Keratinocyte (primary cell): ENCODE results near the gene PPP1CC. TPM values are rescaled to one million over a fixed set of nuclear protein-coding genes. Genes with fewer than 3 reads are reported as not detected.

Experiments used
- DNase-seq: peaks from one replicate; pipeline ENCODE4 v3.0.0-alpha.2; 2011; ENCODE audit warnings: low read depth, missing footprints, low spot score
- FAIRE-seq: peaks from 2 replicates; lab custom pipeline; 2011; peaks lifted over from hg19 to GRCh38; lab: Jason Lieb, UNC
- H2AFZ ChIP-seq: 2 replicates; pipeline ENCODE4 v1.6.0; 2012; ENCODE audit warnings: low read length, control low read depth, inconsistent platforms; ENCODE audit not compliant: control insufficient read depth
- H3K27ac ChIP-seq: 2 replicates; pipeline ENCODE4 v1.5.1; 2011; ENCODE audit warnings: low read length; ENCODE audit not compliant: control insufficient read depth, insufficient read depth
- H3K27me3 ChIP-seq: 3 replicates; pipeline ENCODE4 v1.6.0; 2011; ENCODE audit warnings: low read length; ENCODE audit not compliant: control insufficient read depth, insufficient read depth; ENCODE audit errors: extremely low read depth
- H3K36me3 ChIP-seq, 2 experiments: 2 replicates in 1 of 2; 3 replicates in 1 of 2; pipeline ENCODE4 v1.5.1; 2011; ENCODE audit warnings: low read length in 2 of 2, mild to moderate bottlenecking in 1 of 2; ENCODE audit not compliant: control insufficient read depth in 2 of 2, insufficient read depth in 2 of 2; ENCODE audit errors: extremely low read depth in 1 of 2
- H3K4me1 ChIP-seq: 3 replicates; pipeline ENCODE4 v1.5.1; 2011; ENCODE audit warnings: low read length; ENCODE audit not compliant: control insufficient read depth, insufficient read depth; ENCODE audit errors: extremely low read depth
- H3K4me2 ChIP-seq: 3 replicates; pipeline ENCODE4 v1.6.0; 2011; ENCODE audit warnings: low read depth, low read length; ENCODE audit not compliant: control insufficient read depth, insufficient read depth; ENCODE audit errors: extremely low read depth
- H3K4me3 ChIP-seq, 3 experiments: fragments of 200-600 bp in 1 of 3; sonication (generic) in 1 of 3; 2 replicates in 2 of 3; 3 replicates in 1 of 3; pipeline ENCODE4 v1.5.1; 2011 to 2016; ENCODE audit warnings: low read length in 3 of 3, mild to moderate bottlenecking in 3 of 3, control low read depth in 2 of 3, inconsistent platforms in 1 of 3, low read depth in 1 of 3, mixed read lengths in 1 of 3, mixed run types in 1 of 3, moderate library complexity in 1 of 3; ENCODE audit not compliant: control insufficient read depth in 2 of 3, insufficient read depth in 2 of 3; ENCODE audit errors: extremely low read depth in 1 of 3
- H3K79me2 ChIP-seq: 2 replicates; pipeline ENCODE4 v1.6.0; 2012; ENCODE audit warnings: low read length; ENCODE audit not compliant: control insufficient read depth, insufficient read depth
- H3K9ac ChIP-seq: 3 replicates; pipeline ENCODE4 v1.6.0; 2011; ENCODE audit warnings: low read length; ENCODE audit not compliant: control insufficient read depth, insufficient read depth; ENCODE audit errors: extremely low read depth
- H3K9me1 ChIP-seq: 3 replicates; pipeline ENCODE4 v1.6.0; 2011; ENCODE audit warnings: low read length; ENCODE audit not compliant: control insufficient read depth, insufficient read depth; ENCODE audit errors: extremely low read depth
- H3K9me3 ChIP-seq: 2 replicates; pipeline ENCODE4 v1.5.1; 2012; ENCODE audit warnings: low read depth, low read length; ENCODE audit not compliant: control insufficient read depth
- H4K20me1 ChIP-seq: 3 replicates; pipeline ENCODE4 v1.6.0; 2011; ENCODE audit warnings: low read length; ENCODE audit not compliant: control insufficient read depth, insufficient read depth; ENCODE audit errors: extremely low read depth
- EZH2 ChIP-seq: IDR thresholded peaks from one replicate; pipeline ENCODE4 v1.6.1; 2012; ENCODE audit warnings: inconsistent platforms, mild to moderate bottlenecking, low read length, moderate library complexity
- dilution Hi-C: fragments of 300-500 bp; cut with MboI; formaldehyde crosslinking; loops from one replicate; pipeline ENCODE4 v1.7.0; 2020; ENCODE audit warnings: low sequenced_read_pairs; ENCODE audit not compliant: extremely low pct_ligation_motif_present
- polyA plus RNA-seq, 5 experiments: library from polyadenylated mRNA; depleted of rRNA in 3 of 5; stranded (reverse) in 3 of 5; stranded (forward) in 1 of 5; unstranded in 1 of 5; fragments of >200 nt; gene quantifications; 1 replicate in 1 of 5; 2 replicates in 3 of 5; 3 replicates in 1 of 5; pipeline versions ENCODE4 v1.2.1 to v1.2.3, GENCODE V29; 2011 to 2012; ENCODE audit warnings: missing spikeins in 2 of 5, low read depth in 1 of 5, low replicate concordance in 1 of 5
- TF ChIP-seq, protein P1 (sequence below), 3 experiments: IDR thresholded peaks in 1 of 3; conservative IDR thresholded peaks in 1 of 3; optimal IDR thresholded peaks in 1 of 3; 2 replicates in 2 of 3; 3 replicates in 1 of 3; pipeline versions ENCODE3 to v1.5.1; 2011; ENCODE audit warnings: low read length in 3 of 3, mild to moderate bottlenecking in 3 of 3, moderate library complexity in 2 of 3, control low read depth in 1 of 3, inconsistent platforms in 1 of 3; ENCODE audit not compliant: insufficient read depth in 2 of 3; ENCODE audit errors: extremely low read depth in 1 of 3

The PPP1CC gene
- polyA plus RNA-seq, 1 donor (not counting 4 experiments of a cell fraction or from before 2014, with no cell fraction given) = 158 TPM

GRCh38 chr12:110744601-110745264, 2.0 kb upstream of the PPP1CC start:
- Histone ChIP-seq H2AFZ (peak overlapping the region; percentile 18), H4K20me1 (peaks cover 10% of the 10 kb centered on the region), H3K9me1 (no peaks in the 10 kb centered on the region), H3K79me2 (peaks cover 29% of the 10 kb centered on the region), H3K36me3 (no peaks in the 10 kb centered on the region), H3K9me3 (no peaks in the 10 kb centered on the region), H3K4me3 (peak overlapping the region in 1 of 3 experiments; percentile 14), H3K27ac (peak overlapping the region; percentile 6), H3K27me3 (no peaks in the 10 kb centered on the region), H3K4me1 (peaks cover 32% of the 10 kb centered on the region), H3K9ac (no peak overlapping the region), H3K4me2 (peak overlapping the region; percentile 96)
- dilution Hi-C loops = no loop called here
- peak; percentile 41 for DNase-seq
- peak; percentile 63 for FAIRE-seq
- TF ChIP-seq EZH2 = no peak
- TF ChIP-seq, protein P1, sequence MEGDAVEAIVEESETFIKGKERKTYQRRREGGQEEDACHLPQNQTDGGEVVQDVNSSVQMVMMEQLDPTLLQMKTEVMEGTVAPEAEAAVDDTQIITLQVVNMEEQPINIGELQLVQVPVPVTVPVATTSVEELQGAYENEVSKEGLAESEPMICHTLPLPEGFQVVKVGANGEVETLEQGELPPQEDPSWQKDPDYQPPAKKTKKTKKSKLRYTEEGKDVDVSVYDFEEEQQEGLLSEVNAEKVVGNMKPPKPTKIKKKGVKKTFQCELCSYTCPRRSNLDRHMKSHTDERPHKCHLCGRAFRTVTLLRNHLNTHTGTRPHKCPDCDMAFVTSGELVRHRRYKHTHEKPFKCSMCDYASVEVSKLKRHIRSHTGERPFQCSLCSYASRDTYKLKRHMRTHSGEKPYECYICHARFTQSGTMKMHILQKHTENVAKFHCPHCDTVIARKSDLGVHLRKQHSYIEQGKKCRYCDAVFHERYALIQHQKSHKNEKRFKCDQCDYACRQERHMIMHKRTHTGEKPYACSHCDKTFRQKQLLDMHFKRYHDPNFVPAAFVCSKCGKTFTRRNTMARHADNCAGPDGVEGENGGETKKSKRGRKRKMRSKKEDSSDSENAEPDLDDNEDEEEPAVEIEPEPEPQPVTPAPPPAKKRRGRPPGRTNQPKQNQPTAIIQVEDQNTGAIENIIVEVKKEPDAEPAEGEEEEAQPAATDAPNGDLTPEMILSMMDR (optimal IDR thresholded peaks at IDR 0.05 in 1 of 3, IDR thresholded peaks at IDR 0.05 in 1 of 3, conservative IDR thresholded peaks at IDR 0.05 in 1 of 3; ENCODE audit: extremely low read depth in 1 of 3, insufficient read depth in 2 of 3, low read length in 3 of 3) = no peak

DNA sequence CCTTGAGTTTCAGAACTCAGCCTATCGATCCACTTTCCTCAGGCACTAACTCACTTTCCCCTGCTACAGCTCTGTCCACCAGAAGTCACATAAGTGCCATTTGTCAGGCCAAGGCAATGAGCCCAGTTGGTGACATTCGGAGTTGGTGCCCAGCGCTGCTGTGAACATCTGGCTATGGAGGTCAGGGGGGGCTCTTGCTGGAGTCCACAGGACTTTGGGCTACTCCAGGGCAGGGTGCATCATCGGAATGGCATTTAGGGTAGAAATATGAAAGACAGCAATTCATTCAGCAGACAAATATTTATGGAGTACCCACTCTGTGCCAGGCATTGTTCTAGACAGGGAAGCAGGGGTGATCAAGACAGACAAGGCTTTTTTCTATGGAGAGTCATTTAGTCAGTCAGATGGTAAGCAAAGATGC, 1.5 kb upstream of the PPP1CC start:
- Histone ChIP-seq H3K9me1 (no peaks in the 10 kb centered on the region), H3K4me3 (peak overlapping the region in 1 of 3 experiments; percentile 76), H3K9me3 (no peaks in the 10 kb centered on the region), H3K27ac (no peak overlapping the region), H3K4me1 (peaks cover 35% of the 10 kb centered on the region), H3K36me3 (no peaks in the 10 kb centered on the region), H3K9ac (no peak overlapping the region), H3K27me3 (no peaks in the 10 kb centered on the region), H3K4me2 (peak overlapping the region; percentile 96), H2AFZ (no peak overlapping the region), H3K79me2 (peaks cover 35% of the 10 kb centered on the region), H4K20me1 (peaks cover 16% of the 10 kb centered on the region)
- DNase-seq (no peak), FAIRE-seq (no peak)
- no peak for TF ChIP-seq EZH2
- TF ChIP-seq, protein P1 (optimal IDR thresholded peaks at IDR 0.05 in 1 of 3, IDR thresholded peaks at IDR 0.05 in 1 of 3, conservative IDR thresholded peaks at IDR 0.05 in 1 of 3; ENCODE audit: extremely low read depth in 1 of 3, insufficient read depth in 2 of 3, low read length in 3 of 3) = no peak
- dilution Hi-C loops = no loop called here
